SU-DHL-6 (cell line): Measurements from ENCODE around the gene KL.

ENCODE experiments used
- H2AFZ ChIP-seq: fragments of 200-600 bp; sonication (generic); 2 replicates; pipeline ENCODE4 v1.6.1; 2014; ENCODE audit warnings: low read depth, mild to moderate bottlenecking, moderate library complexity, mixed read lengths, antibody characterized with exemption, low read length; ENCODE audit not compliant: severe bottlenecking
- H3F3A ChIP-seq: fragments of 200-600 bp; shearing (Covaris generic); 2 replicates; pipeline ENCODE4 v1.6.0; 2016; ENCODE audit warnings: antibody characterized with exemption, mild to moderate bottlenecking; ENCODE audit not compliant: insufficient read depth
- H3K27ac ChIP-seq: fragments of 200-600 bp; sonication (generic); 2 replicates; pipeline ENCODE4 v1.5.1; 2016; ENCODE audit warnings: low read depth, mild to moderate bottlenecking, low read length, moderate library complexity, mixed read lengths
- H3K27me3 ChIP-seq: fragments of 200-600 bp; sonication (generic), shearing (Covaris generic); 2 replicates; pipeline ENCODE4 v1.6.0; 2014; ENCODE audit warnings: mild to moderate bottlenecking, low read length
- H3K36me3 ChIP-seq: fragments of 200-600 bp; sonication (generic); 2 replicates; pipeline ENCODE4 v1.6.1; 2014; ENCODE audit warnings: mild to moderate bottlenecking, low read length, mixed read lengths
- H3K4me2 ChIP-seq: fragments of 300-600, 200-600 bp; shearing (Covaris generic), sonication (generic); 2 replicates; pipeline ENCODE4 v1.6.0; 2014; ENCODE audit warnings: low read length, low read depth, mild to moderate bottlenecking; ENCODE audit not compliant: poor library complexity, severe bottlenecking
- H3K4me3 ChIP-seq: fragments of 200-600 bp; sonication (generic); 2 replicates; pipeline ENCODE4 v1.5.1; 2014; ENCODE audit warnings: antibody characterized with exemption, low read length, mild to moderate bottlenecking, mixed read lengths; ENCODE audit not compliant: insufficient read depth, poor library complexity, severe bottlenecking
- H3K79me2 ChIP-seq: fragments of 200-600 bp; sonication (generic); 2 replicates; pipeline ENCODE4 v1.6.1; 2014; ENCODE audit warnings: mild to moderate bottlenecking, low read length, moderate library complexity; ENCODE audit not compliant: insufficient read depth
- H3K9ac ChIP-seq: fragments of 200-600 bp; sonication (generic); 2 replicates; pipeline ENCODE4 v1.7.0; 2014; ENCODE audit warnings: mild to moderate bottlenecking, low read length
- H3K9me2 ChIP-seq: fragments of 200-600 bp; sonication (generic); replicated peaks from 2 replicates; pipeline ENCODE4 v1.6.1; 2014; ENCODE audit warnings: low read length; ENCODE audit not compliant: insufficient read depth
- H3K9me3 ChIP-seq: fragments of 200-600 bp; sonication (generic); 2 replicates; pipeline ENCODE4 v1.6.1; 2014; ENCODE audit warnings: low read length, mixed read lengths; ENCODE audit not compliant: insufficient read depth
- H4K20me1 ChIP-seq: fragments of 200-600 bp; sonication (generic); 2 replicates; pipeline ENCODE4 v1.6.1; 2014; ENCODE audit warnings: low read depth, mild to moderate bottlenecking, antibody characterized with exemption, low read length, moderate library complexity, mixed read lengths
- EZH2phosphoT487 ChIP-seq: fragments of 200-600 bp; sonication (generic), shearing (Covaris generic); conservative IDR thresholded peaks from 2 replicates; pipeline ENCODE4 v1.6.1; 2018; ENCODE audit warnings: mild to moderate bottlenecking, antibody characterized with exemption, low read length, moderate library complexity, mixed read lengths
- TF ChIP-seq, protein P1 (sequence below): fragments of 200-600 bp; sonication (generic); IDR thresholded peaks from one replicate; pipeline ENCODE4 v1.5.1; 2017; ENCODE audit warnings: antibody characterized with exemption, mild to moderate bottlenecking, low read length, moderate library complexity; ENCODE audit not compliant: insufficient read depth, poor library complexity, severe bottlenecking

The KL gene

DNA sequence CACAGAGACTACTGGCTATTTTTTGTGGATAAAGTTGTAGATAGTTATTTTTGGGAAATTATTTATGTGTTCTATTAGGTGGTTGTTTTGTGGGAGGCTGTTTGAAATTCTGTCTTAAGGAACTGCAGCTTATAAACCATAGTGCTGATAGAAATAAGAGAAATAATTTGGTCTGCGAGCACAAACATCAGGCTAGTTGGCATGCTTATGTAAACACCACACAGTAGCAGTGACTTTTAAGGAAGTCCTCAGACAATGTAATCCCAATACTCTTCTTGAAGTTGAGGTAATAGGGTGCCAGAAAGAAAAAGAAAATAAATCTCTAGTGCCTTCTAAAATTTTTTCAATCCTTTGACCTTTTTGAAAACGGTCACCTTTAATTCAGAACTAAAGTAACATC is 23.9 kb downstream of the KL start:
- no peak overlapping the region for H2AFZ ChIP-seq
- no peak overlapping the region for H3K27ac ChIP-seq
- H3K27me3 ChIP-seq: no peaks in the 10 kb centered on the region
- H3K9ac ChIP-seq: no peak overlapping the region
- no peaks in the 10 kb centered on the region for H3K9me2 ChIP-seq
- H3K36me3 ChIP-seq: no peaks in the 10 kb centered on the region
- H3K4me3 ChIP-seq: no peak overlapping the region
- H3F3A ChIP-seq: no peaks in the 10 kb centered on the region
- H3K4me2 ChIP-seq: no peak overlapping the region
- no peaks in the 10 kb centered on the region for H3K79me2 ChIP-seq
- TF ChIP-seq, protein P1, sequence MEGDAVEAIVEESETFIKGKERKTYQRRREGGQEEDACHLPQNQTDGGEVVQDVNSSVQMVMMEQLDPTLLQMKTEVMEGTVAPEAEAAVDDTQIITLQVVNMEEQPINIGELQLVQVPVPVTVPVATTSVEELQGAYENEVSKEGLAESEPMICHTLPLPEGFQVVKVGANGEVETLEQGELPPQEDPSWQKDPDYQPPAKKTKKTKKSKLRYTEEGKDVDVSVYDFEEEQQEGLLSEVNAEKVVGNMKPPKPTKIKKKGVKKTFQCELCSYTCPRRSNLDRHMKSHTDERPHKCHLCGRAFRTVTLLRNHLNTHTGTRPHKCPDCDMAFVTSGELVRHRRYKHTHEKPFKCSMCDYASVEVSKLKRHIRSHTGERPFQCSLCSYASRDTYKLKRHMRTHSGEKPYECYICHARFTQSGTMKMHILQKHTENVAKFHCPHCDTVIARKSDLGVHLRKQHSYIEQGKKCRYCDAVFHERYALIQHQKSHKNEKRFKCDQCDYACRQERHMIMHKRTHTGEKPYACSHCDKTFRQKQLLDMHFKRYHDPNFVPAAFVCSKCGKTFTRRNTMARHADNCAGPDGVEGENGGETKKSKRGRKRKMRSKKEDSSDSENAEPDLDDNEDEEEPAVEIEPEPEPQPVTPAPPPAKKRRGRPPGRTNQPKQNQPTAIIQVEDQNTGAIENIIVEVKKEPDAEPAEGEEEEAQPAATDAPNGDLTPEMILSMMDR: no peak
- no peak for TF ChIP-seq EZH2phosphoT487
- H3K9me3 ChIP-seq: no peaks in the 10 kb centered on the region
- H4K20me1 ChIP-seq: no peaks in the 10 kb centered on the region

DNA sequence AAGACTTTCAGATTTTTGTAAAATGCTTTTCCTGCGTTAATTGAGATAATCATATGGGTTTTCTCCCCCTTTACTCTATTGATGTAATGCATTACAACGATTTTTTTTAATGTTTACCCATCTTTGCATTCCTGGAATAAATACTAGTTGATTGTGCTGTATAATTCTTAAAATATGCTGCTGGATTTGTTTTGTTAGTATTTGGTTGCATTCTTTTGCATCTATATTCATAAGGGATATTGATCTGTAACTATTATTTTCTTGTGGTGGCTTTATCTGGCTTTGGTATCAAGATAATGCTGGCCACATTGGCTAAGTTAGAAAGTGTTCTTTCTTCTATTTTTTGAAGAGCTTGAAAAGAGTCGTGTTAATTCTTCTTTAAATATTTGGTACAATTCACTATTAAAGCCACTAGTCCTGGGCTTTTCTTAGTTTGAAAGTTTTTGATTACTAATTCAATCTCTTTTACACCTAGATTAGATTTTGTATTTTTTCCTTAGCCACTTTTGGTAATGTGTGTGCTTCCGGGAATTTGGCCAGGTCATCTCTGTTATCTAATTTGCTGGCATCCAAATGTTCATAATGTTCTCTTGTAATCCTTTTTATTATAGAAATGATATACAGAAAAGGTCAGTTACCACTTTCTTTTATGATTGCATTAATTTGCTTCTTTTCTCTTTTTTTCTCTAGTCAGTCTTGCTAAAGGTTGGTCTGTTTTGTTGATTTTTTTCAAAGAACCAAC is 29.8 kb downstream of the KL start:
- H3K79me2 ChIP-seq: no peaks in the 10 kb centered on the region
- H3K9me2 ChIP-seq: no peaks in the 10 kb centered on the region
- TF ChIP-seq EZH2phosphoT487: no peak
- TF ChIP-seq, protein P1: no peak
- H3K9ac ChIP-seq: no peak overlapping the region
- no peak overlapping the region for H3K4me3 ChIP-seq
- no peaks in the 10 kb centered on the region for H4K20me1 ChIP-seq
- H3F3A ChIP-seq: no peaks in the 10 kb centered on the region
- H3K27ac ChIP-seq: no peak overlapping the region
- no peak overlapping the region for H3K4me2 ChIP-seq
- no peak overlapping the region for H2AFZ ChIP-seq
- no peaks in the 10 kb centered on the region for H3K9me3 ChIP-seq
- no peaks in the 10 kb centered on the region for H3K36me3 ChIP-seq
- H3K27me3 ChIP-seq: no peaks in the 10 kb centered on the region

GRCh38 chr13:33050161-33050560 is 33.9 kb downstream of the KL start:
- Histone ChIP-seq H3K9me2 (no peaks in the 10 kb centered on the region), H3K4me3 (no peak overlapping the region), H3K27ac (no peak overlapping the region), H3K27me3 (no peaks in the 10 kb centered on the region), H3K9me3 (no peaks in the 10 kb centered on the region), H3F3A (no peaks in the 10 kb centered on the region), H3K79me2 (no peaks in the 10 kb centered on the region), H4K20me1 (no peaks in the 10 kb centered on the region), H3K4me2 (no peak overlapping the region), H2AFZ (no peak overlapping the region), H3K9ac (no peak overlapping the region), H3K36me3 (no peaks in the 10 kb centered on the region)
- TF ChIP-seq, protein P1: no peak
- TF ChIP-seq EZH2phosphoT487: no peak
